Colonic mucosa (tissue), 4 donors: ENCODE measurements around the gene CLDN5. TPM values are rescaled to one million over a fixed set of nuclear protein-coding genes. Genes with fewer than 3 reads are reported as not detected.
A peak's percentile ranks its signal among the peaks of the same experiment; 100 is the strongest.

Source experiments
- DNase-seq: peaks from one replicate; pipeline ENCODE4 v3.0.0-alpha.2; 2020
- H3K27ac ChIP-seq: fragments of 200-600 bp; one replicate; pipeline ENCODE4 v1.8.0; 2021
- H3K27me3 ChIP-seq: fragments of 200-600 bp; one replicate; pipeline ENCODE4 v1.8.0; 2021
- H3K36me3 ChIP-seq: fragments of 200-600 bp; one replicate; pipeline ENCODE4 v1.8.0; 2021
- H3K4me1 ChIP-seq: fragments of 200-600 bp; one replicate; pipeline ENCODE4 v1.8.0; 2021; ENCODE audit warnings: mild to moderate bottlenecking
- H3K4me3 ChIP-seq: fragments of 200-600 bp; one replicate; pipeline ENCODE4 v1.8.0; 2021
- H3K9ac ChIP-seq, 2 donors: one replicate each; pipeline ENCODE4 v1.7.0; 2013; ENCODE audit warnings: control low read depth in 2 of 2, low read depth in 2 of 2, low read length in 2 of 2
- H3K9me3 ChIP-seq: fragments of 200-600 bp; one replicate; pipeline ENCODE4 v1.8.0; 2021
- intact Hi-C: fragments of 100-400 bp; cut with DNase I; formaldehyde crosslinking; loops from one replicate; pipeline ENCODE4 v1.14.1; 2022
- total RNA-seq, 2 donors: library from RNA; stranded (reverse); fragmentation: NEBNext Ultra II Directional in 1 of 2; extraction: Animal tissue kit (Norgen Biotek cat#: 25700) in 1 of 2; gene quantifications; one replicate each; pipeline ENCODE4 v1.2.1, GENCODE V29; 2021
- TF ChIP-seq, protein P1 (sequence below): fragments of 200-600 bp; IDR thresholded peaks from one replicate; pipeline ENCODE4 v1.8.0; 2022; ENCODE audit warnings: antibody characterized with exemption, mild to moderate bottlenecking
- donor health status: healthy.
- donor health status: DM: no; HTN: no; CAD: no.
- donor health status: DM: no; HTN: no; CAD: no.

Gene CLDN5
- total RNA-seq, 2 donors from 2014 or later, result 10.4 to 31.0 TPM

DNA sequence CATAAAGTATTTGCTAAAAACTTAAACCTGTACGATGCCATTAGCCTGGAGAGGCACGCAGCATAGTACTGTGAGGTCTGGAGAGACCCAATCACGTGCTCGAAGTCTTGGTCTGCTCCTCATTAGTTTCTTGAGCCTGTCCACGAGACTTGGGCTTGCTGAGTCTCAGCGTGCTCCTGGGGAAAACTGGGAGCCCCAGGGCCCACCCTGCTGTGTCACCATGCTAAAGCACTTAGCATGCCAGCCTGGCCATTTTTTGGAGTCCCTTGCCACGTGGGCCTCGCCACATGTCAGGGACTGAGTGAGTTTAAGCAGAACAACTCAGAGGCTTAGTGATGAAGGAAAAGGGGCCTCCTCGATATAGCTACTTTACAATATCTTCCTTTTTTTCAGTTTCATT lies 41.9 kb downstream of the CLDN5 start:
- TF ChIP-seq, protein P1, sequence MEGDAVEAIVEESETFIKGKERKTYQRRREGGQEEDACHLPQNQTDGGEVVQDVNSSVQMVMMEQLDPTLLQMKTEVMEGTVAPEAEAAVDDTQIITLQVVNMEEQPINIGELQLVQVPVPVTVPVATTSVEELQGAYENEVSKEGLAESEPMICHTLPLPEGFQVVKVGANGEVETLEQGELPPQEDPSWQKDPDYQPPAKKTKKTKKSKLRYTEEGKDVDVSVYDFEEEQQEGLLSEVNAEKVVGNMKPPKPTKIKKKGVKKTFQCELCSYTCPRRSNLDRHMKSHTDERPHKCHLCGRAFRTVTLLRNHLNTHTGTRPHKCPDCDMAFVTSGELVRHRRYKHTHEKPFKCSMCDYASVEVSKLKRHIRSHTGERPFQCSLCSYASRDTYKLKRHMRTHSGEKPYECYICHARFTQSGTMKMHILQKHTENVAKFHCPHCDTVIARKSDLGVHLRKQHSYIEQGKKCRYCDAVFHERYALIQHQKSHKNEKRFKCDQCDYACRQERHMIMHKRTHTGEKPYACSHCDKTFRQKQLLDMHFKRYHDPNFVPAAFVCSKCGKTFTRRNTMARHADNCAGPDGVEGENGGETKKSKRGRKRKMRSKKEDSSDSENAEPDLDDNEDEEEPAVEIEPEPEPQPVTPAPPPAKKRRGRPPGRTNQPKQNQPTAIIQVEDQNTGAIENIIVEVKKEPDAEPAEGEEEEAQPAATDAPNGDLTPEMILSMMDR, result no peak
- H3K4me1 ChIP-seq, result peaks cover 6% of the 10 kb centered on the region
- H3K36me3 ChIP-seq, result no peaks in the 10 kb centered on the region
- no peak overlapping the region for H3K9ac ChIP-seq
- H3K27ac ChIP-seq, result no peak overlapping the region
- DNase-seq, result no peak
- H3K27me3 ChIP-seq, result no peaks in the 10 kb centered on the region
- intact Hi-C loops, result no loop called here
- no peaks in the 10 kb centered on the region for H3K9me3 ChIP-seq
- H3K4me3 ChIP-seq, result no peak overlapping the region

DNA sequence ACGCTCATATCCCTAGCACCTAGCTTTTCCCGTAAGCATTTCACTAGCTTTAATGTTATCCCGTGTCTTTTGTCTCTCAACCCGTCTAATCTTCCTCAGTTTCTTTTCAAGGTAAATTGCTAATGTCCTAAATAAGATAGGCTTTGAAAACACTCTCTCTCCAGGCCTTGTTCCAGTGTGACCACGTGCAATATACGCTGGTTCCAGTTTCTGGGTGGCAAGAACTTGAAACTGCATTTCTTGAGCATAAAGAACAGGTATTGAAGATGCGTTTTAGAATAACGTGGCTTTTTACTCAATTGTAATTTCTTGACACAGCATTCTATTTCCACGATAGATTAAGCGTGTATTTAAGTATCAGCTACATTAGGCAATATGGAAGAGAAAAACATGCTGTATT lies 43.4 kb downstream of the CLDN5 start:
- TF ChIP-seq, protein P1, result no peak
- Histone ChIP-seq H3K27me3 (no peaks in the 10 kb centered on the region), H3K9ac (no peak overlapping the region), H3K36me3 (no peaks in the 10 kb centered on the region), H3K4me1 (peaks cover 11% of the 10 kb centered on the region), H3K4me3 (no peak overlapping the region), H3K27ac (no peak overlapping the region), H3K9me3 (no peaks in the 10 kb centered on the region)
- intact Hi-C loops, result no loop called here
- no peak for DNase-seq

DNA sequence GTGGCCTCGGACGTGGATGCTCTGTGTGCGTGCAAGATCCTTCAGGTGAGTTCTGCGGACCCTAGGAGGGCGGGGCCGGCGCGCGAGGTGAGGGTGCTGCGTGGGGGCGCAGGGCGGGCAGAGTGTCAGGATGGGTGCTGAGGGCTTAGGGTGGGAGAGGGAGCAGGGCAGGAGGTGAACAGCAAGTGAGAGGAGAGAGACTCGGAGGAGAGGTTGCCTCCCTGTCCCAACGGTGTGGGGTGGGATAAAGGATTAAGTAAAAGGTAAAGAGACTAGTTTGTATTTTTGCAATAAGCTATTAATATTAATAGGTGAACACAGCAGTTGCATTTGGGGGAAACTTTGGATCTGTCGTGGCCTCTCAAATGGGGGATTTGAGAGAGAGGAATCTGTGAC lies 44.0 kb downstream of the CLDN5 start:
- Histone ChIP-seq H3K27ac (no peak overlapping the region), H3K4me3 (peak overlapping the region; percentile 81), H3K36me3 (no peaks in the 10 kb centered on the region), H3K27me3 (no peaks in the 10 kb centered on the region), H3K9ac (peak overlapping the region in 1 of 2 donors; percentile 41), H3K9me3 (no peaks in the 10 kb centered on the region), H3K4me1 (peaks cover 11% of the 10 kb centered on the region)
- TF ChIP-seq, protein P1, result no peak
- no peak for DNase-seq
- intact Hi-C loops, result no loop called here

DNA sequence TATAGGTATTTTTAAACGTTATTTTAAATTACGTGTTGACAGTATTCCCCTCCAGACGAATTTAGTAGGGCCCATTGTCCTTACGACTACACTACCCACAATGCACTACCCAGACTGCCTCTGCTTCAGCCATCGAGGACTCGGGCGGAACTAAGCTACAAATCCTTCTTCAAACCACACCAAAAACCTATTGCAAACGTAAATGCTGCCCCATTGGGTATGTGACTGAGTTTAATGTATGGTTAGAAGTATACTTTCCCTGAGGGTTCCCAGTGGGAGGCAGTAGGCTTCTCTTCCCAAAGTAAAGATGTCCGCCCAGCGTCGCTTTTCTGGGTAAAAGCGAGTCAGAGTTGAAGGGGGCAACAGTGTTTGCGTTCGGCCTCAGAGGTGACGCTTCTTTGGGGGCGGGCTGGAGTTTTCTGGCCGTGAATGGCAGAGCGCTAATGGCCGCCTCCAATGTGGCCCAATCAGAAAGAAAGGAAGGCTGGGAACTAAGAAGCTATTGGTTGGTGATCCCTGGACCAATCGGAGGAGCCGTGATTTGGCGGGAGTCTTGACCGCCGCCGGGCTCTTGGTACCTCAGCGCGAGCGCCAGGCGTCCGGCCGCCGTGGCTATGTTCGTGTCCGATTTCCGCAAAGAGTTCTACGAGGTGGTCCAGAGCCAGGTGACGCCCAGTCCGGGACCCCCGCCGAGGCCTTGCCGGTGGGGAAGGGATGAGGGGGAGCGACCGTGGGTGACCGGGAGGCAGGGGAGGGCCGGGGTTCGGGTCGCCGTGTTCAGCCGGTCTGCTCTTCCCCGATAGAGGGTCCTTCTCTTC lies 44.6 kb downstream of the CLDN5 start, which contains the start of gene CDC45:
Gene CDC45 (plus strand): TSS at position 566 of the 818 bp plus-strand sequence. CDS start 49 bp downstream, at position 615.
- intact Hi-C loops, result loop anchor here (10.0 kb wide), 1 partner anchor 295 kb away; no protein-coding TSS in a partner anchor
- Histone ChIP-seq H3K9ac (peak within 1 kb of the TSS; percentile 80 to 93), H3K4me1 (peaks cover 11% of the 10 kb centered on the region), H3K4me3 (peak within 1 kb of the TSS; percentile 81), H3K36me3 (no peaks in the 10 kb centered on the region), H3K27ac (peak within 1 kb of the TSS; percentile 91), H3K27me3 (no peaks in the 10 kb centered on the region), H3K9me3 (no peaks in the 10 kb centered on the region)
- TF ChIP-seq, protein P1, result no peak
- peak; percentile 96 for DNase-seq

DNA sequence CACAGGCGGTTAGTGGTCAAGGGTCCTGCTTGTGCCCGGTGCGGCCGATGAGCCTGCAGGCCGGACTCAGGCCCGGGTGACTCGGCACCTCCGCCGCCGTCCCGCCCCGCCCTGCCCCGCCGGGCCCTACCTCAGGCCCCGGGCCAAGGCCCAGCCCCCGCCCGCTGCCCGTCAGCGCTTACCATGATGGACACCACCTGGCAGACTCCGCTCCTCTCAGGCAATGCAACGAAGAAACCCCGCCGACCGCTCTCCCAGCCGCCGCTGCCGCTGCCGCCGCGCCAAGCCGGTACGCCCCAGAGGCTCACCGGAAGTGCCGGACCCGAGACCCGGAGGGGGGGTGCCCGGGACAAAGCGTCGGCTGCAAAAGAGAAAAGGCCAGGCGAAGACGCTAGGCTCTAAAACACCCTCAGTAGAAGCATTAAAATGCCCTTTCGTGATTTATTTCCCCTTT lies 45.3 kb downstream of the CLDN5 start, which contains the start of gene UFD1:
Gene UFD1 (minus strand): TSS at position 293 of the 454 bp plus-strand sequence. CDS start 108 bp downstream, at position 185.
- Histone ChIP-seq H3K9ac (peak within 1 kb of the TSS; percentile 80 to 93), H3K4me3 (peak within 1 kb of the TSS; percentile 81), H3K27me3 (no peaks in the 10 kb centered on the region), H3K27ac (peak within 1 kb of the TSS; percentile 91), H3K4me1 (peaks cover 11% of the 10 kb centered on the region), H3K9me3 (no peaks in the 10 kb centered on the region), H3K36me3 (no peaks in the 10 kb centered on the region)
- peak; percentile 83 for DNase-seq
- TF ChIP-seq, protein P1, result no peak
- intact Hi-C loops, result loop anchor here (10.0 kb wide), 1 partner anchor 294 kb away; no protein-coding TSS in a partner anchor
